ENCODE results near the gene C1orf21.

Gene C1orf21

DNA sequence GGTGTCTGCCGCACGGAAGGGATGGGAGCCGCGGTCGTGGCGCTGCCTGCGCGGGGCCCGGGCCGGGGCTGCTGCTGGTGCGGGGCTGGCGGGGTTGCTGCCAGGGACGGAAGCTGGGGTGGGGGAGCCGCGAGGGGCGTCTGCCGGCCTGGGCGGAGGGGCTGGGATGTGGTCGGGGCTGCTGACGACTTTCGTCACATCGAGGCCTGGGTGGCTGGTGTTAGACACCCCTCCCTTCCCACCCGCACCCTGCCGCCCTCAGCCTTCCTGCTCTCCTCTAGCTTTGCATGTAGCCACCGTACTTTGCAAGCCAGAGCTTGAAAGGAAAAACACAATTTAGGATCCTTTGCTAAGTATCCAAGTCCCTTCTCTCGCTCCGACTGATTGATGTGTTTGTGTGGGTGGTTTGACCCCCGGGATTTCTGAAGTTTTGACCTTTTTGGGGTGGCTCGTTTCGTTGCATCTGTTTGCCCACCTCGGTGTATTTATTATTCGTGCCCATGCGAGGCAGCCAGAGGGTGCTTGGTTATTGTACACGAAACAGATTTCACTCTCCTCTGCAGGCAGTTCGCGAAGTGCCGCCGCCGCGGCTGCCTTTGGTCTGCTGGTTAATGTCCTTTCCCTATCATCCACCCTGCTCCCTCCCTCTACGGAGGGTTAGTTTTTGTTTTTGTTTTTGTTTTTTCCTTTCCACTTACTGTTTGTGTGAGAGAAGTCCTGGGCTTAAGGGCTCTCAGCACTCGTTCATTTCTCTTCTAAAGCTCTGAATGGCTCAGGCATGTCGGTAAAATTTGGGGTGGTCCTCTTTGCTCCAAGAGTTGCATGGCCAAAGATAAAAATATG is 868 bp downstream of the C1orf21 start:
- DNase-seq, result peak; percentile 67

GRCh38 chr1:184388319-184388889 is 1.6 kb downstream of the C1orf21 start:
- DNase-seq, result peak; percentile 4

GRCh38 chr1:184388971-184389370 is 2.1 kb downstream of the C1orf21 start:
- peak; percentile 17 for DNase-seq

DNA sequence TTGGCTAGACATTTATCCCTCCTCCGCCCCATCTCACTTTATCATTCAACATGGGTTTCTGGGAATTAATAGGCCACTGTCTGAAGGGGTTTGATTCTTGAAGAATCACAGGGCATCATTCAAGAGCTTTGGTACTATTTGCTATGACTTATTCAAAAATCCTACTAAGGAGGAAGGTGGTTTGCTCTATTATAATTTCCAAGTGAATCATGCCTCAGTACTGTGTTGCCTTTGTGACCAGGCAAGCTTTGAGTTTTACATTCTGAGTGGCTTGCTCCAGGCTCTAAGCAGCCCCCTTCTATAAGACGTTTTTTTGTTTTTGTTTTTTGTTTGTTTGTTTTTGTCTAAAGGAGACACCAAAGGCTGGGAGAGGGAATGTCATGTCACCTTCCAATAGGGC is 2.6 kb downstream of the C1orf21 start:
- no peak for DNase-seq

- no peak for DNase-seq
These were observed 4.1 kb downstream of the C1orf21 start for GRCh38 chr1:184390889-184391288.

DNA sequence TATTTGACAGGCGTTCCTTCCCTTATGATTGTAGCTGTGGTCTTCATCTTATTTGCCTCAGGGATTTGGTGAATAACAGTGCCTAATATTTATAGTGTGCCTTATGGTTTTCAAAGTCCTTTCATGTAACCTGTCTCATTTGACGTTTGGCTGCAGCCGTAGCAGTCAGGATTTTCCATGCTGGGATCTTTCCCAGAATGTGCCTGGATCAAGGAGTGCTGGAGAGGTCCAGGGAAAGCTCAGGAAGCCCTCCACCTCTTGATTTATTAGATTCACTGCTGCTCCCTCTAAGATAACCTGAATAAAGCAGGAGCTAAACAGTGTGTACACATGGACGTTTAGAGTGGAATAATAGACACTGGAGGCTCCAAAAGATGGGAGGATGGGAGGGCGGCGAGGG is 5.2 kb downstream of the C1orf21 start:
- no peak for DNase-seq

GRCh38 chr1:184392779-184393522 is 6.1 kb downstream of the C1orf21 start:
- DNase-seq, result no peak

- no peak for DNase-seq
These were observed 7.1 kb downstream of the C1orf21 start for GRCh38 chr1:184393962-184394361.

DNA sequence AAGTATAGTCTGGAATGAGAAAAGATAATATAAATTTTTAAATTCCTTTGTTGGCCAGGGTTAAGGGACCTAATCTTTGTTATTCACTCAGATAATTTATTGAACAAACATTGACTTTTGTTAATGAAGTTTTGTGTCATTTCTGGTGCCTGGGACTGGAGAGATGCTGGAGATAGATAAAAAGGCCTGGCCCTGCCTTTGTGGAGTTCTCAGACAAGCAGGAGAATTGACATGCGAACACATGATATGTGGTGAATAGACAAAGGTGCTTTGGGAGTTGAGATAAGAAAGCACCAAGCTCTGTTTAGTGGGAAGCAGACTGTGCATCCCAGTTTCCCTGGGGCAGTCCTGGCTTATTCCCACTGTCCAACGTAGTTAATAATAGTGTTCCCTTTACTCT is 8.5 kb downstream of the C1orf21 start:
- DNase-seq, result no peak

GRCh38 chr1:184395937-184396480 is 9.2 kb downstream of the C1orf21 start:
- DNase-seq, result no peak

DNA sequence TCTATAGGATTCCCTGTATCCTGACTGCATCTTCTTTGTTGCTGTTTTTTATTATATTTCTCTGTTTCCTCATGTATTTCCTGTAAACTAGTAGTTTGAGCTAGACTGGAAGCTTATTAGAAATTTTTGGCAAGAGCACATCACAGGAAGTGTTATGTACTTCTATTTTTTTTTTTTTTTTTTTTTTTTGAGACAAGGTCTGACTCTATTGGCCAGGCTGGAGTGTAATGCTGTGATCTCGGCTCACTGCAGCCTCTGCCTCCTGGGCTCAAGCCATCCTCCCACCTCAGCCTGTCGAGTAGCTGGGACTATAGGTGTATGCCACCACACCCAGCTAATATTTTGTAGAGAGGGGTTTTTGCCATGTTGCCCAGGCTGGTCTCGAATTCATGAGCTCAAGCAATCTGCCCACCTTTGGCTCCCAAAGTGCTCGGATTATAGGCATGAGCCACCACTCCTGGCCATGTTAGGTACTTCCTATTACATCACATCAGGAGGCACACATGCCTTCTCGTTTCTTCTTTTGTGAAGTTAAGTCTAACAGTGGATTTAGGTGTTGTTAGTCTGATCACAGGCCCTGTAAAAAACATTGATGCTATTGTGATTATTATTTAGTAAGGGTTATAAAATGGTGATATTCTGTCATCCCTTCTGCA is 12.5 kb downstream of the C1orf21 start:
- DNase-seq, result no peak

DNA sequence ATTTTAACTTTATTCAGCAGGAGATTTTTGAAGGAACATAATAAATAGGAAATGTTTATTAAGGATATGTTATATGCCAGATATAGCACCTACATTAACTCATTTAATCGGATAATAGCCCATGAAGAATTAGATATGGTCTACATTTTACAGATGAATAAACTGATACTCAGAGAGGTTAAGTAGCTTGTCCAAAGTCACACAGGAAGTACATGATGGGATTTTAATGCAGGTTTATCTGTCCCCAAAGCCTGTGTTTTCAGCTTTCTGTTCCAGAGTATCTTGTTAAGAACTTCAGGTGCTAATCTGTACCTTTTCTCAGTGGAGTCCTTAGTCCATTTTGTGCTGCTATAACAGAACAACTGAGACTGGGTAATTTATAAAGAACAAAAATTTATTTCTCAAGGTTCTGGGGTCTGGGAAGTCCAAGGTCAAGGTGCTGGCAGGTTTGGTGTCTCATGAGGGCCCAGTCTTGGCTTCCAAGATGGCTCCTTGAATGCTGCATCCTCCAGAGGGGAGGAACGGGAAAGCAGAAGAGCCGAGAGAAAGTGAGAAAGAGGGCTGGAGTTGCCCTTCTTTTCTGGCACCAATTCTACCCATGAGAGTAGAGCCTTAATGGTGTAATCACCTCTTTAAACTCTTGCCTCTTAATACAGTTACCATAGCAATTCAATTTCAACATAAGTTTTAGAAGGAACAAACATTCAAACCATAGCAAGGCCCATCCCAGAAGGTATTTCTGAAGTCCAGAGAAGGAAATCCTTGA is 17.3 kb downstream of the C1orf21 start:
- DNase-seq, result no peak

DNA sequence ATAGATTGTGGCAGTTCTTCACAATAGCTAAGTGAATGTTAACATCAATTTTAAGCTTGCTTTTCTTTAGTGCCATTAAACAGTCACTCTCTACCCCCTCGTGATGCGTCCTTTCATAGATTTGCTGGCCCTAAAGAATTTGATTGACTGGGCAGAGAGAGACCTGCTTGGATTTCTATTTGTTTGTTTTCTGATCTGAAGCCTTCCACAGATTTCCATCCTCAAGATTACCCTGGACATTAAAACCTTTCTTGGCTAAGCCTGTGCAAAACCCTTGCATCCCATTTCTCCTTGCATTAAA is 17.8 kb downstream of the C1orf21 start:
- DNase-seq, result no peak

- DNase-seq, result no peak
These were observed 18.4 kb downstream of the C1orf21 start for GRCh38 chr1:184405094-184405800.

DNA sequence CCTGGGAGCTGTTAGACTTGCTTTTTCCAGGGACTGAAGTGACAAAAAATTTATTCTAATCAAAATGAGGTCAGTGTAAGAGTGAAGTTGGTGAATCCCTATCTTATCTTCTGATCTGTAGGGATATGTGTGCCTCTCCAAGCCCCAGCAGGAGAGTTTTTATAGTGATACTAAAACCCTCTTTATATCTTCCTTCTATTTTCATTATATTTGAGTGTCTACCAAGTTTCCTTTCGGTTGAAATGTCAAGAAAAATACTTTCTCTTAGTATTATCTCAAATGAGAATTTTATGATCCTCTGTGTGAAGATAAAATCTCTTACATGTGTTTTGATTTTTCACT is 18.9 kb downstream of the C1orf21 start:
- DNase-seq, result no peak

DNA sequence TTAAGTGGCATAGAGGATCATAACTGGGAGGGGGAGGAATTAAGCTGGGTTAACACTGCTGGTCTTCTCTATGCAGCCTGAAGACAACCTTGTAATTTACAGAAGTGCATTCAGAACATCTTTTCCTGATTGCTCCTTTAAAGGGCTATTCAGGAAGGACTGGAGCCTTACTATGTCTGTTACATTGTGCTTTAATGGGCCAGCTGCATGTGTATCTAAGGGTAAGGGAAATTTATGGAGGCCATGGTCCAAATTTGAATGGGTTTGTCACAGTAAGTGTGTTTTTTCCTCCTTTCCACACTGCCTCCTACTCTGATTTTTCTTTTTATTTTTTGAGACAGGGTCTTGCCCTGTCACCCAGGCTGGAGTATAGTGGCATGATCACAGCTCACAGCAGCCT is 19.6 kb downstream of the C1orf21 start:
- DNase-seq, result no peak

DNA sequence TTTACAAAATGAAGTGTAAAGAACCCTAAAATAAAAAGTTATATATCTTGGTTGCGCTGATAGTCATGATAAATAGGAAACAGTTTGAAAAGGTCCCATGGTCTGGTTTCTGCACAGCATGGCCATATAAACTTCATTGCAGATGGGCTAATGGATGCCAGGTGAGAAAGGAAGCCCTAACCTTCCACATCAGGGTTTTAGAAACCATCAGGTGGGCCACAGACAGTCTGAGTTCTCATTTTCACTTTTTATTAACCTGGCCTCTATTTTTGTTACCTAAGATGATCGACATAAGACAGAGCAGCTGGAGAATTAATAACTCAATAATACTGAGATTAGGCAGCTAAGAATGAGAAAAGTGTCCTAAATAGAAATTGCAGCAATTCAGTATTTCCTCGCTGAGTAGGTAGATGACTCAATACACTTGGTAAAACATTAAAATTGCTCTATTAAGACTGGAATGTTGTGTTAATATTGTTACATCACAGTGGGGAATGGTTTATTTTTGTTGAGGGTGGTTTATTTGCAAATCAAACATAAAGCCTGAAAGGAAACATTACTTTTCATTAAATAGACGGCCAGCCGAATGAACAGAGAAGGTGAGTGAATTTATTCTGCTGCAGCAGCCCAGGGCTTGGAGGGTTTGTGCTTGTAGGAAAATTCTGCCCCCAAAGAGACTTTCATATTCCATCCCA is 21.1 kb downstream of the C1orf21 start:
- DNase-seq, result no peak

GRCh38 chr1:184408580-184408979 is 21.8 kb downstream of the C1orf21 start:
- DNase-seq, result no peak

DNA sequence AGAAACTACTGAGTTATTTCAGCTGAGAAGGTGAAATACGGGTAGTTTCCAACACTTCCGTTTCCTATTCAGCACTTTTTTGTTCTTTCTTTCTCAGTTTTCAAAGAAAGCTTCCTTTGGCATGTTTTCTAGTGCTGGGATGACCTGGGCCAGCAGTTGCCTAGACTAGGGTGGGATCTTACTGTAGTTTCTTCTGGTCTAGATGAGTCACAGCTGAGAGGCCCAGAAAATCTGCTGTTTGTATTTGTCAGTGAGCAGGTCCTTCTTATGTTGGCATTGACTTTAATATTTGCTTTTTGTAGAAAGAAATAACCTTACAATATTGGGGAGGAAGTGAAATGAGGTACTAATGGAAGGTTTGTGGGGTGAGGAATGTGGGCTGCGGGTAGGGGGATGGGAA is 22.2 kb downstream of the C1orf21 start:
- no peak for DNase-seq

DNA sequence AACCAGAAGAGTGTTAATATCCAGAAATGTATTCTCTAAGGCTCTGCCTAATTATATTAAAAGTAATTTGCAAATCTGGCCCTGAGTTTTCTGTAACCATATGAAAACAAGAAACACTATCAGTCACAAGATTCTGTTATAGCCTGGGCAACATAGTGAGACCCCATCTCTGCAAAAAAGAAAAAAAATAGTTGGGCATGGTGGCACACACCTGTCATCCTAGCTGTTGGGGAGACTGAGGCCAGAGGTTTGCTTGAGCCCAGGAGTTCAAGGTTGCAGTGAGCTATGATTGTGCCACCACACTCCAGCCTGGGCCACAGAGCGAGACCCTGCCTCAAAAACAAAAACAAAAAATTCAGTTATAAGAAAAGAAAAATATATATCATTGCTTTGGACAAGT is 25.6 kb downstream of the C1orf21 start:
- DNase-seq, result no peak

DNA sequence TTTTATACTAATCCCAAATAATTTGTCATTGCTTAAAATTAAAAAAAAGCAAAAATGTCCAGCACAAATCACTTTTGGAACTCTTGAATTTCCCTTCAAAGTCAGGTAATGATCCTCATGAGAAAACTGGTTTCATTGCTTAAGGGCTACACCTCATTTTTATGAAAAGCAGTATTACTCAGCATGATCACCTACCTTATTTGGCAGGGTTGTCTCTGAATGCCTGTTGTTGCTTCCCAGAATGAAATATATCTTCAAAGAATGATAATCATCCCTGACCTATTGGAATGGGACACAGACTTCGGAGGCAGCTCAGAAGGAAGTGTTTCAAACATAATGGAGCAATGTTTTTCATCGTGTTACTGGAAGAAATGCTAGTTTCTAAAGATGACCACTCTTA is 29.7 kb downstream of the C1orf21 start:
- DNase-seq, result no peak

Data from CD4-positive, alpha-beta T cell treated with Interleukin-10 for 1 hour (primary cell).